Measurements from ENCODE around the gene OR5F1. TPM values are rescaled to one million over a fixed set of nuclear protein-coding genes. Genes with fewer than 3 reads are reported as not detected.

Gene OR5F1
- total RNA-seq, 2 experiments from 2014 or later: 0.22 TPM; not detected in 1

DNA sequence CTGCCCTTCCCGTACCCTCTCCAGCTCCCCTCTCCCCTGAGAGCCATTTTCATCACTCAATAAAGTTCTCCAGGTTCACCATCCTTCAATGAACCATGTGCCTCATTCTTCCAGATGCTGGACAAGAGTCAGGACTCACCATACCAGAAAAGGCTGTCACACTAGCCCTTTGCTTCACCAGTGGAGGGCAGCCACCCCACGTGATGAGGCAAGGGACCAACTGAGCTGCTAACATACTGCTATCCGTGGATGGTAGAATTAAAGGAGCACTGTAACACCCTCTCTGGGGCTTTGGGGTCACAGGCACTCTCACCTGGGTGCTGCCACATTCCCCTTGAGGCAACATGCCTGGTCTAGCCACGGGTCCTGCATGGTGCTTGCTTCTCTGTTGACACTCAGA lies 45.1 kb downstream of the OR5F1 start:
- H3K4me3 ChIP-seq (ENCODE audit: low read depth, low read length, poor library complexity, severe bottlenecking): no peak overlapping the region
- no peaks in the 10 kb centered on the region for H4K20me1 ChIP-seq (ENCODE audit: insufficient read depth, low read length)
- H3K4me2 ChIP-seq (ENCODE audit: low read length): no peak overlapping the region
- ChIA-PET CTCF (ENCODE audit: unreplicated experiment) (no interaction called here), POLR2A (no interaction called here)
- H3K79me2 ChIP-seq (ENCODE audit: insufficient read depth, low read depth, low read length): no peaks in the 10 kb centered on the region
- H3K9me3 ChIP-seq (ENCODE audit: low read length): no peaks in the 10 kb centered on the region
- no peaks in the 10 kb centered on the region for H3K36me3 ChIP-seq (ENCODE audit: insufficient read depth, low read length)
- H3K4me1 ChIP-seq (ENCODE audit: insufficient read depth, low read length, poor library complexity, severe bottlenecking): no peaks in the 10 kb centered on the region
- no peak overlapping the region for H3K27ac ChIP-seq (ENCODE audit: low read depth, low read length, poor library complexity, severe bottlenecking)
- no TSS peak for BruUV-seq (replicated peaks)
- no peak for DNase-seq (ENCODE audit: low spot score)
- H3K9me2 ChIP-seq (ENCODE audit: insufficient read depth, low read length): no peaks in the 10 kb centered on the region
- intact Hi-C loops (cut with micrococcal nuclease; ENCODE audit: unreplicated experiment): loop anchor here (10.0 kb wide), 1 partner anchor 1295 kb away; no protein-coding TSS in a partner anchor
- no peak overlapping the region for H2AFZ ChIP-seq (ENCODE audit: low read length)
- TF ChIP-seq, protein P1, sequence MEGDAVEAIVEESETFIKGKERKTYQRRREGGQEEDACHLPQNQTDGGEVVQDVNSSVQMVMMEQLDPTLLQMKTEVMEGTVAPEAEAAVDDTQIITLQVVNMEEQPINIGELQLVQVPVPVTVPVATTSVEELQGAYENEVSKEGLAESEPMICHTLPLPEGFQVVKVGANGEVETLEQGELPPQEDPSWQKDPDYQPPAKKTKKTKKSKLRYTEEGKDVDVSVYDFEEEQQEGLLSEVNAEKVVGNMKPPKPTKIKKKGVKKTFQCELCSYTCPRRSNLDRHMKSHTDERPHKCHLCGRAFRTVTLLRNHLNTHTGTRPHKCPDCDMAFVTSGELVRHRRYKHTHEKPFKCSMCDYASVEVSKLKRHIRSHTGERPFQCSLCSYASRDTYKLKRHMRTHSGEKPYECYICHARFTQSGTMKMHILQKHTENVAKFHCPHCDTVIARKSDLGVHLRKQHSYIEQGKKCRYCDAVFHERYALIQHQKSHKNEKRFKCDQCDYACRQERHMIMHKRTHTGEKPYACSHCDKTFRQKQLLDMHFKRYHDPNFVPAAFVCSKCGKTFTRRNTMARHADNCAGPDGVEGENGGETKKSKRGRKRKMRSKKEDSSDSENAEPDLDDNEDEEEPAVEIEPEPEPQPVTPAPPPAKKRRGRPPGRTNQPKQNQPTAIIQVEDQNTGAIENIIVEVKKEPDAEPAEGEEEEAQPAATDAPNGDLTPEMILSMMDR (conservative IDR thresholded peaks at IDR 0.05; ENCODE audit: low read length): no peak
- TF ChIP-seq EZH2phosphoT487 (IDR thresholded peaks at IDR 0.05; ENCODE audit: borderline replicate concordance, low read depth, low read length): no peak

Other genes with a start within 250 kb of the OR5F1 start
- not detected in 2 replicates for gene OR5D13, start 221.2 kb downstream of the OR5F1 start, total RNA-seq (2014; rRNA removed; shearing (Covaris generic))
- not detected in 2 replicates for gene OR5D13, start 221.2 kb downstream of the OR5F1 start, total RNA-seq (2022)
- gene OR5D14, start 199.1 kb downstream of the OR5F1 start, total RNA-seq (2014; rRNA removed; shearing (Covaris generic)): not detected in 2 replicates
- gene OR5D14, start 199.1 kb downstream of the OR5F1 start, total RNA-seq (2022): not detected in 2 replicates
- gene OR5L1, start 183.3 kb downstream of the OR5F1 start, total RNA-seq (2014; rRNA removed; shearing (Covaris generic)): not detected in 2 replicates
- not detected in 2 replicates for gene OR5L1, start 183.3 kb downstream of the OR5F1 start, total RNA-seq (2022)
- gene OR5D18, start 175.0 kb downstream of the OR5F1 start, total RNA-seq (2014; rRNA removed; shearing (Covaris generic)): not detected in 2 replicates
- not detected in 2 replicates for gene OR5D18, start 175.0 kb downstream of the OR5F1 start, total RNA-seq (2022)
- gene OR5L2, start 167.4 kb downstream of the OR5F1 start, total RNA-seq (2014; rRNA removed; shearing (Covaris generic)): not detected in 2 replicates
- not detected in 2 replicates for gene OR5L2, start 167.4 kb downstream of the OR5F1 start, total RNA-seq (2022)
- gene OR5D16, start 155.9 kb downstream of the OR5F1 start, total RNA-seq (2014; rRNA removed; shearing (Covaris generic)): not detected in 2 replicates
- gene OR5D16, start 155.9 kb downstream of the OR5F1 start, total RNA-seq (2022): not detected in 2 replicates
- not detected in 2 replicates for gene TRIM51, start 111.3 kb downstream of the OR5F1 start, total RNA-seq (2014; rRNA removed; shearing (Covaris generic))
- not detected in 2 replicates for gene TRIM51, start 111.3 kb downstream of the OR5F1 start, total RNA-seq (2022)
- not detected in 2 replicates for gene OR5W2, start 80.0 kb downstream of the OR5F1 start, total RNA-seq (2014; rRNA removed; shearing (Covaris generic))
- gene OR5W2, start 80.0 kb downstream of the OR5F1 start, total RNA-seq (2022): not detected in 2 replicates
- gene OR5I1, start 58.2 kb downstream of the OR5F1 start, total RNA-seq (2014; rRNA removed; shearing (Covaris generic)): not detected in 2 replicates
- gene OR5I1, start 58.2 kb downstream of the OR5F1 start, total RNA-seq (2022): not detected in 2 replicates
- gene OR10AG1, start 24.7 kb downstream of the OR5F1 start, total RNA-seq (2014; rRNA removed; shearing (Covaris generic)): not detected in 2 replicates
- not detected in 2 replicates for gene OR10AG1, start 24.7 kb downstream of the OR5F1 start, total RNA-seq (2022)
- gene OR5AS1, start 33.0 kb upstream of the OR5F1 start, total RNA-seq (2014; rRNA removed; shearing (Covaris generic)): not detected in 2 replicates
- gene OR5AS1, start 33.0 kb upstream of the OR5F1 start, total RNA-seq (2022): not detected in 2 replicates
- not detected in 2 replicates for gene OR8I2, start 98.7 kb upstream of the OR5F1 start, total RNA-seq (2014; rRNA removed; shearing (Covaris generic))
- not detected in 2 replicates for gene OR8I2, start 98.7 kb upstream of the OR5F1 start, total RNA-seq (2022)
- not detected in 2 replicates for gene OR8H2, start 109.1 kb upstream of the OR5F1 start, total RNA-seq (2014; rRNA removed; shearing (Covaris generic))
- gene OR8H2, start 109.1 kb upstream of the OR5F1 start, total RNA-seq (2022): not detected in 2 replicates
- gene OR8H3, start 127.7 kb upstream of the OR5F1 start, total RNA-seq (2014; rRNA removed; shearing (Covaris generic)): not detected in 2 replicates
- not detected in 2 replicates for gene OR8H3, start 127.7 kb upstream of the OR5F1 start, total RNA-seq (2022)
- gene OR8J3, start 145.6 kb upstream of the OR5F1 start, total RNA-seq (2014; rRNA removed; shearing (Covaris generic)): not detected in 2 replicates
- gene OR8J3, start 145.6 kb upstream of the OR5F1 start, total RNA-seq (2022): not detected in 2 replicates
- gene OR8K5, start 165.7 kb upstream of the OR5F1 start, total RNA-seq (2014; rRNA removed; shearing (Covaris generic)): not detected in 2 replicates
- gene OR8K5, start 165.7 kb upstream of the OR5F1 start, total RNA-seq (2022): not detected in 2 replicates
- gene OR5J2, start 182.0 kb upstream of the OR5F1 start, total RNA-seq (2014; rRNA removed; shearing (Covaris generic)): not detected in 2 replicates
- gene OR5J2, start 182.0 kb upstream of the OR5F1 start, total RNA-seq (2022): not detected in 2 replicates
- gene OR5T2, start 239.6 kb upstream of the OR5F1 start, total RNA-seq (2014; rRNA removed; shearing (Covaris generic)): not detected in 2 replicates
- gene OR5T2, start 239.6 kb upstream of the OR5F1 start, total RNA-seq (2022): not detected in 2 replicates